ENCODE measurements around the gene ZC3H7A. TPM values are rescaled to one million over a fixed set of nuclear protein-coding genes. Genes with fewer than 3 reads are reported as not detected.

ZC3H7A gene
- total RNA-seq, 1 experiment from 2014 or later = 45.9 TPM

DNA sequence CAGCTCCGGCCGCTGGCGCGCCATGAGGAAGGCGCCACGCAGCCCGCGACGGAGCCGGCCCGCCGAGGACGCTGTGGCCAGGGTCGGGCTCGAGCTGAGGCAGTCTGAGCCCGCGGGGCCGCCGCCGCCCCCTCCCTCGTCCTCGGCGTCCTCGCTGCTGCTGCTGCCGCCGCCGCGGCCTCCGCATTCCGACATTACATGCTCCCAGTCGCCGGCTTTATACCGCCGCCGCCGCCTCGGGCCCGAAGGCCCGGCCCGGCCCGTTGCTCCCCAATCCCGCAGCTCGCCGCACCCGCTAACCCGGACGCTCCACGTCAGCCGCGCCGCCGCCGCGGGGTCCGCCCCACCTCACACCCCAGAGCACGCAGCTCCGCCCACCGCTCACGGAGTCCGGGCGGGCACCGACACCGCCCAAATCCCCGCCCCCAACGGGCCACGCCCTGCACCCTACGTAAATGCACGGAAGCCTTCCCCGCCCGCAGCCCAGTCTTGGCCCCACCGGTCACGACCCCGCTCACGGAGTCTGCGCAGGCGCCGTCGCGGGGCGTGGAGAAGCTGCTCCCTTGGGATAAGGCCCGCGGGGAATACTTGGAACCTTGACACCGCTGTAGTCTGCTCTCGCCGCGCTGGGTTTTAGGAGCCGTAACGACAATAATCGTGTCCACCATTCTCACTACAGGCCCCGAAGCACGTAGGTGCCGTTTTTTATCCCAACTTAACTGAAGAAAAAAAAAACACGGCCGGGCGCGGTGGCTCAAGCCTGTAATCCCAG is 54.3 kb downstream of the ZC3H7A start, which contains the start of gene TXNDC11 (continued):
- TF ChIP-seq RELA (CRISPR knock-in tag; IDR thresholded peaks at IDR 0.05; ENCODE audit: borderline replicate concordance) (0 out of 2 replicates have a peak, but pooled peaks have one; percentile 7), ZNF416 (CRISPR knock-in tag; IDR thresholded peaks at IDR 0.05) (peak; percentile 64; the same call in 1 of the 2 replicates), NFYB (CRISPR knock-in tag; conservative IDR thresholded peaks at IDR 0.05; ENCODE audit: low read depth) (peak; percentile 39; the same call in 1 of the 2 replicates), TCF7 (CRISPR knock-in tag; IDR thresholded peaks at IDR 0.05; ENCODE audit: low read depth) (0 out of 2 replicates have a peak, but pooled peaks have one; percentile 51), IRF2 (CRISPR knock-in tag; IDR thresholded peaks at IDR 0.05; ENCODE audit: borderline replicate concordance, low read depth) (no peak), E2F5 (CRISPR knock-in tag; IDR thresholded peaks at IDR 0.05) (peak; percentile 82; the same call in 1 of the 2 replicates), CREB1 (CRISPR knock-in tag; IDR thresholded peaks at IDR 0.05) (no peak; the same call in 1 of the 2 replicates)
- TF ChIP-seq, protein P1, sequence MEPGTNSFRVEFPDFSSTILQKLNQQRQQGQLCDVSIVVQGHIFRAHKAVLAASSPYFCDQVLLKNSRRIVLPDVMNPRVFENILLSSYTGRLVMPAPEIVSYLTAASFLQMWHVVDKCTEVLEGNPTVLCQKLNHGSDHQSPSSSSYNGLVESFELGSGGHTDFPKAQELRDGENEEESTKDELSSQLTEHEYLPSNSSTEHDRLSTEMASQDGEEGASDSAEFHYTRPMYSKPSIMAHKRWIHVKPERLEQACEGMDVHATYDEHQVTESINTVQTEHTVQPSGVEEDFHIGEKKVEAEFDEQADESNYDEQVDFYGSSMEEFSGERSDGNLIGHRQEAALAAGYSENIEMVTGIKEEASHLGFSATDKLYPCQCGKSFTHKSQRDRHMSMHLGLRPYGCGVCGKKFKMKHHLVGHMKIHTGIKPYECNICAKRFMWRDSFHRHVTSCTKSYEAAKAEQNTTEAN (CRISPR knock-in tag; IDR thresholded peaks at IDR 0.05) = 0 out of 2 replicates have a peak, but pooled peaks have one; percentile 31
- TF ChIP-seq, protein P2, sequence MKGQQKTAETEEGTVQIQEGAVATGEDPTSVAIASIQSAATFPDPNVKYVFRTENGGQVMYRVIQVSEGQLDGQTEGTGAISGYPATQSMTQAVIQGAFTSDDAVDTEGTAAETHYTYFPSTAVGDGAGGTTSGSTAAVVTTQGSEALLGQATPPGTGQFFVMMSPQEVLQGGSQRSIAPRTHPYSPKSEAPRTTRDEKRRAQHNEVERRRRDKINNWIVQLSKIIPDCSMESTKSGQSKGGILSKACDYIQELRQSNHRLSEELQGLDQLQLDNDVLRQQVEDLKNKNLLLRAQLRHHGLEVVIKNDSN (CRISPR knock-in tag; IDR thresholded peaks at IDR 0.05) = peak; percentile 42; the same call in 1 of the 2 replicates
- TF ChIP-seq, protein P3, sequence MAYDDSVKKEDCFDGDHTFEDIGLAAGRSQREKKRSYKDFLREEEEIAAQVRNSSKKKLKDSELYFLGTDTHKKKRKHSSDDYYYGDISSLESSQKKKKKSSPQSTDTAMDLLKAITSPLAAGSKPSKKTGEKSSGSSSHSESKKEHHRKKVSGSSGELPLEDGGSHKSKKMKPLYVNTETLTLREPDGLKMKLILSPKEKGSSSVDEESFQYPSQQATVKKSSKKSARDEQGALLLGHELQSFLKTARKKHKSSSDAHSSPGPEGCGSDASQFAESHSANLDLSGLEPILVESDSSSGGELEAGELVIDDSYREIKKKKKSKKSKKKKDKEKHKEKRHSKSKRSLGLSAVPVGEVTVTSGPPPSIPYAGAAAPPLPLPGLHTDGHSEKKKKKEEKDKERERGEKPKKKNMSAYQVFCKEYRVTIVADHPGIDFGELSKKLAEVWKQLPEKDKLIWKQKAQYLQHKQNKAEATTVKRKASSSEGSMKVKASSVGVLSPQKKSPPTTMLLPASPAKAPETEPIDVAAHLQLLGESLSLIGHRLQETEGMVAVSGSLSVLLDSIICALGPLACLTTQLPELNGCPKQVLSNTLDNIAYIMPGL (CRISPR knock-in tag; IDR thresholded peaks at IDR 0.05) = 0 out of 2 replicates have a peak, but pooled peaks have one; percentile 25

DNA sequence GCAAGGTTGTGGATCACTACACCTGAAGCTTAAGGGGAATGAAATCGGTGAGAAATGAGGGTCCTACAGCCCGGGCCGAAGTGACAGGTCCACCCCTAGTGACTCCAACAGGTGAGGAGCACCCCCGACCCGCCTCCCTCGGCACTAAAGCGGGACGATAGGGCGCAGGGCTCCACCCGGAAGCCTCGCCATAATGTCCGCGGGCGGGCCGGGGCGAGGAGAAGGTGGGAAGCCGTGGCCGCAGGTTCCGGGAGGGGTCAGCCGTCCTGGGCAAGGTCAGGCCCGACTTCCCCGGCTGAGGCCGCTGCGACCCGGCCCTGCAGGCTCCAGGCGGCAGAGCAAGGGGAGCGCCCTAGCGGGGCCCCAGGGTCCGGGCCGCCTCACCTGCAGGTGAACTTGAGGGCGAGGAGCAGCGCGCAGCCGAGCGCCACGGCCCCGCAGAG is 54.9 kb downstream of the ZC3H7A start:
- Mint-ChIP-seq H3K4me3 (peak overlapping the region; percentile 93), H3K27ac (peak overlapping the region; percentile 93), H3K36me3 (no peaks in the 10 kb centered on the region), H3K9me3 (no peaks in the 10 kb centered on the region), H3K4me1 (peaks cover 21% of the 10 kb centered on the region), H3K27me3 (ENCODE audit: low read depth) (no peaks in the 10 kb centered on the region)
- ATAC-seq (peak; percentile 38), DNase-seq (ENCODE audit: low spot score) (no peak)
- CTCF ChIA-PET = interaction anchor here (0.8 to 3.2 kb wide), 8 partner anchors 19 to 346 kb away, joined by 3 to 21 read pairs (median 5); partner anchors contain the start of gene ZC3H7A
- POLR2A ChIA-PET = interaction anchor here (1.1 kb wide), 1 partner anchor 55 kb away, joined by 12 read pairs; the partner anchor contains the start of gene ZC3H7A
- TF ChIP-seq ATF1 (CRISPR knock-in tag; IDR thresholded peaks at IDR 0.05) (0 out of 2 replicates have a peak, but pooled peaks have one; percentile 17), ZNF219 (CRISPR knock-in tag; IDR thresholded peaks at IDR 0.05; ENCODE audit: borderline replicate concordance) (0 out of 2 replicates have a peak, but pooled peaks have one; percentile 10), NFATC4 (CRISPR knock-in tag; IDR thresholded peaks at IDR 0.05) (no peak), CBFB (CRISPR knock-in tag; IDR thresholded peaks at IDR 0.05; ENCODE audit: low read depth) (no peak), PREB (CRISPR knock-in tag; IDR thresholded peaks at IDR 0.05; ENCODE audit: borderline replicate concordance) (no peak; the same call in 1 of the 2 replicates), ETV6 (CRISPR knock-in tag; IDR thresholded peaks at IDR 0.05) (0 out of 2 replicates have a peak, but pooled peaks have one; percentile 10)
